ENCODE measurements around the gene DEF6. TPM values are rescaled to one million over a fixed set of nuclear protein-coding genes. Genes with fewer than 3 reads are reported as not detected.
A peak's percentile ranks its signal among the peaks of the same experiment; 100 is the strongest.

The DEF6 gene
- total and polyA plus RNA-seq, 2 of the 13 experiments (the other 11 are each of a cell fraction or from before 2014, with no cell fraction given) = 5.2 to 10.0 TPM

DNA sequence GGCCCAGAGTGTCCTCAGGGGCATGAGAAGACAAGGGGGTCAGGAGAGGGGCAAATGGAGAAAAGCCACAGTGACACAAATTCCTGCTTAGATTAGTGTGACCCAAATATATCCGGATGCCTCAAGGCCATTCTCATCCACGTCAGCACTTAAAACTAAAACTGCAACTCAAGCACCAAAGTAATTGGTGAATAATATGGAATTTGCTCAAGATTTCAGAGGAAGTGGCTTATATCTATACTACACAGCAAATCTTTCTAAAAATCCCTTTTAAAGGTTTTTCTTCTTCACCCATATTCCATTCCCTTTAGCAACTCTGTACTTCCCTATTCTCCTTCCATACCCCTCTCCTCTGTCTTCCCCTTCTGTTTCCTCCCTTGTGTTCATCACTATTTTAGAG lies 15.2 kb downstream of the DEF6 start (continued):
- TF ChIP-seq, protein P1, sequence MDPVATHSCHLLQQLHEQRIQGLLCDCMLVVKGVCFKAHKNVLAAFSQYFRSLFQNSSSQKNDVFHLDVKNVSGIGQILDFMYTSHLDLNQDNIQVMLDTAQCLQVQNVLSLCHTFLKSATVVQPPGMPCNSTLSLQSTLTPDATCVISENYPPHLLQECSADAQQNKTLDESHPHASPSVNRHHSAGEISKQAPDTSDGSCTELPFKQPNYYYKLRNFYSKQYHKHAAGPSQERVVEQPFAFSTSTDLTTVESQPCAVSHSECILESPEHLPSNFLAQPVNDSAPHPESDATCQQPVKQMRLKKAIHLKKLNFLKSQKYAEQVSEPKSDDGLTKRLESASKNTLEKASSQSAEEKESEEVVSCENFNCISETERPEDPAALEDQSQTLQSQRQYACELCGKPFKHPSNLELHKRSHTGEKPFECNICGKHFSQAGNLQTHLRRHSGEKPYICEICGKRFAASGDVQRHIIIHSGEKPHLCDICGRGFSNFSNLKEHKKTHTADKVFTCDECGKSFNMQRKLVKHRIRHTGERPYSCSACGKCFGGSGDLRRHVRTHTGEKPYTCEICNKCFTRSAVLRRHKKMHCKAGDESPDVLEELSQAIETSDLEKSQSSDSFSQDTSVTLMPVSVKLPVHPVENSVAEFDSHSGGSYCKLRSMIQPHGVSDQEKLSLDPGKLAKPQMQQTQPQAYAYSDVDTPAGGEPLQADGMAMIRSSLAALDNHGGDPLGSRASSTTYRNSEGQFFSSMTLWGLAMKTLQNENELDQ (CRISPR knock-in tag; IDR thresholded peaks at IDR 0.05; ENCODE audit: borderline replicate concordance) = no peak

DNA sequence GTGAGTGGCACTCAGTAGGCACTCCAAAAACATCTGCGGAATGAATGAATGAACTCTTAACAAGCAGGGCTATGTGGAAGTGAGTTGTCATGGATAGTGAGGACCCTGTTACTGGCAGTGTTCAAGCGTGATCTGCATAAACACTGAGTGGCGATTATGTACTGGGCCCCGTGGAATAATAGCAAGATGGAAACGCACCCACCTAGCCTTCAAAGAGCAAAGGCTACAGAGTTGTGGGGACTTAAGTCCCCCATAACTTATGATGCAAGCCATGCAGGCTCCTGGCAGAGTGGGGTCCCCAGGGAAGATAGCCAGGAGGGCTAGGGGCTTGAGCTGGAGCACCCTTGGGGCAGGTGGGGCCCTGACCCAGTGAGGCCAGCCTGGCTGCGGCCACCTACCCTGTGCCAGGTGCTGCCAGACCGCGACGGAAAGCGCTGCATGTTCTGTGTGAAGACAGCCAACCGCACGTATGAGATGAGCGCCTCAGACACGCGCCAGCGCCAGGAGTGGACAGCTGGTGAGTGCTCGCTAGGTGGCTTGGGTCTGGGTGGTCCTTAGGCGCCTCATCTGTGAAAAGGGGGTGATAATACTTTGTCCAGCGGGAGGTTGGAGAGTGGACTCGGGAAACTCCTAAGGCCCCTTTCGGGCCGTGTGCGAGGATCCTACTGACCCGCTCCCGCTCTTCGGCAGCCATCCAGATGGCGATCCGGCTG lies 20.0 kb downstream of the DEF6 start:
- POLR2A ChIA-PET = interaction anchor here (0.8 to 2.0 kb wide), 15 partner anchors 9 to 180 kb away, joined by 3 to 12 read pairs (median 5); partner anchors contain the start of genes RPL10A and ZNF76
- H4K20me1 ChIP-seq (ENCODE audit: insufficient read depth, low read length) = no peaks in the 10 kb centered on the region
- FAIRE-seq = no peak
- 34% methylated on average over 19 of the region's 28 CpGs for WGBS (ENCODE audit: low lambda C conversion rate)
- H3K9me3 ChIP-seq (ENCODE audit: low read length) = no peaks in the 10 kb centered on the region
- peak overlapping the region; percentile 58 to 81 (median 61); a peak in 5 of 6 replicates for H3K4me3 ChIP-seq (replicated peaks in 1 of 3; ENCODE audit: insufficient read depth in 1 of 3, low read depth in 2 of 3, low read length in 3 of 3)
- CTCF ChIA-PET (ENCODE audit: low intra/inter-chr PET ratio, low total read pairs) = no interaction called here
- intact Hi-C loops (cut with micrococcal nuclease; ENCODE audit: unreplicated experiment) = loop anchor here (1.0 kb wide), 1 partner anchor 20 kb away; the partner anchor contains the start of gene DEF6
- no peaks in the 10 kb centered on the region for H3K27me3 ChIP-seq (ENCODE audit: control insufficient read depth in 1 of 2, insufficient read depth in 2 of 2, low read length in 2 of 2)
- ATAC-seq = peak; percentile 72
- DNase-seq (ENCODE audit: low spot score) = no peak
- peak overlapping the region; percentile 49 for H3K9ac ChIP-seq (ENCODE audit: insufficient read depth, low read depth, low read length)
- H3K4me1 ChIP-seq (ENCODE audit: insufficient read depth, low read length) = peaks cover 20% of the 10 kb centered on the region
- H3K4me2 ChIP-seq (ENCODE audit: low read depth, low read length) = peak overlapping the region; percentile 98
- in situ Hi-C loops (cut with HindIII; ENCODE audit: extremely low pct_ligation_motif_present, low pct_unique_long_range_greater_than_20kb) = loop anchor here (10.0 kb wide), 1 partner anchor 417 kb away; the partner anchor contains the start of gene ARMC12
- H3K79me2 ChIP-seq (ENCODE audit: insufficient read depth, low read length) = no peaks in the 10 kb centered on the region
- H3K36me3 ChIP-seq (replicated peaks in 1 of 2; ENCODE audit: control insufficient read depth in 1 of 2, insufficient read depth in 2 of 2, low read length in 2 of 2) = no peaks in the 10 kb centered on the region; a peak in 1 of 5 replicates
- H3K27ac ChIP-seq (ENCODE audit: extremely low read length, insufficient read depth, low read length) = peak overlapping the region; percentile 56
- peak overlapping the region; percentile 56 for H2AFZ ChIP-seq (ENCODE audit: low read length)
- no TSS peak for BruUV-seq (replicated peaks)
- no peak for TF ChIP-seq ZNF746 (CRISPR knock-in tag; IDR thresholded peaks at IDR 0.05)
- peak; percentile 89; the same call in 1 of the 2 replicates for TF ChIP-seq REXO4 (CRISPR knock-in tag; IDR thresholded peaks at IDR 0.05; ENCODE audit: borderline replicate concordance)
- no peak for TF ChIP-seq ZNF720 (CRISPR knock-in tag; IDR thresholded peaks at IDR 0.05)
- peak; percentile 52; the same call in 1 of the 2 replicates for TF ChIP-seq ZNF251 (CRISPR knock-in tag; IDR thresholded peaks at IDR 0.05)
- TF ChIP-seq, protein P2, sequence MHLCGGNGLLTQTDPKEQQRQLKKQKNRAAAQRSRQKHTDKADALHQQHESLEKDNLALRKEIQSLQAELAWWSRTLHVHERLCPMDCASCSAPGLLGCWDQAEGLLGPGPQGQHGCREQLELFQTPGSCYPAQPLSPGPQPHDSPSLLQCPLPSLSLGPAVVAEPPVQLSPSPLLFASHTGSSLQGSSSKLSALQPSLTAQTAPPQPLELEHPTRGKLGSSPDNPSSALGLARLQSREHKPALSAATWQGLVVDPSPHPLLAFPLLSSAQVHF (CRISPR knock-in tag; IDR thresholded peaks at IDR 0.05) = 0 out of 2 replicates have a peak, but pooled peaks have one; percentile 17
- peak; percentile 90 for TF ChIP-seq ZNF253 (CRISPR knock-in tag; IDR thresholded peaks at IDR 0.05; ENCODE audit: borderline replicate concordance)
- TF ChIP-seq ZNF607 (CRISPR knock-in tag; IDR thresholded peaks at IDR 0.05; ENCODE audit: borderline replicate concordance) = no peak; the same call in 1 of the 2 replicates
- TF ChIP-seq CREM (IDR thresholded peaks at IDR 0.05) = no peak
- TF ChIP-seq CREM (CRISPR knock-in tag; IDR thresholded peaks at IDR 0.05) = no peak
- peak; percentile 46; the same call in 1 of the 2 replicates for TF ChIP-seq CENPT (CRISPR knock-in tag; IDR thresholded peaks at IDR 0.05; ENCODE audit: low read depth)
- TF ChIP-seq HMG20B (CRISPR knock-in tag; conservative IDR thresholded peaks at IDR 0.05) = no peak
- TF ChIP-seq, protein P3, sequence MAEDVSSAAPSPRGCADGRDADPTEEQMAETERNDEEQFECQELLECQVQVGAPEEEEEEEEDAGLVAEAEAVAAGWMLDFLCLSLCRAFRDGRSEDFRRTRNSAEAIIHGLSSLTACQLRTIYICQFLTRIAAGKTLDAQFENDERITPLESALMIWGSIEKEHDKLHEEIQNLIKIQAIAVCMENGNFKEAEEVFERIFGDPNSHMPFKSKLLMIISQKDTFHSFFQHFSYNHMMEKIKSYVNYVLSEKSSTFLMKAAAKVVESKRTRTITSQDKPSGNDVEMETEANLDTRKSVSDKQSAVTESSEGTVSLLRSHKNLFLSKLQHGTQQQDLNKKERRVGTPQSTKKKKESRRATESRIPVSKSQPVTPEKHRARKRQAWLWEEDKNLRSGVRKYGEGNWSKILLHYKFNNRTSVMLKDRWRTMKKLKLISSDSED (CRISPR knock-in tag; IDR thresholded peaks at IDR 0.05) = peak; percentile 92; the same call in 1 of the 2 replicates
- TF ChIP-seq, protein P4, sequence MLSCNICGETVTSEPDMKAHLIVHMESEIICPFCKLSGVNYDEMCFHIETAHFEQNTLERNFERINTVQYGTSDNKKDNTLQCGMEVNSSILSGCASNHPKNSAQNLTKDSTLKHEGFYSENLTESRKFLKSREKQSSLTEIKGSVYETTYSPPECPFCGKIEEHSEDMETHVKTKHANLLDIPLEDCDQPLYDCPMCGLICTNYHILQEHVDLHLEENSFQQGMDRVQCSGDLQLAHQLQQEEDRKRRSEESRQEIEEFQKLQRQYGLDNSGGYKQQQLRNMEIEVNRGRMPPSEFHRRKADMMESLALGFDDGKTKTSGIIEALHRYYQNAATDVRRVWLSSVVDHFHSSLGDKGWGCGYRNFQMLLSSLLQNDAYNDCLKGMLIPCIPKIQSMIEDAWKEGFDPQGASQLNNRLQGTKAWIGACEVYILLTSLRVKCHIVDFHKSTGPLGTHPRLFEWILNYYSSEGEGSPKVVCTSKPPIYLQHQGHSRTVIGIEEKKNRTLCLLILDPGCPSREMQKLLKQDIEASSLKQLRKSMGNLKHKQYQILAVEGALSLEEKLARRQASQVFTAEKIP (CRISPR knock-in tag; IDR thresholded peaks at IDR 0.05; ENCODE audit: borderline replicate concordance) = no peak
- TF ChIP-seq ZSCAN22 (CRISPR knock-in tag; IDR thresholded peaks at IDR 0.05) = no peak
- TF ChIP-seq ZNF709 (CRISPR knock-in tag; IDR thresholded peaks at IDR 0.05) = no peak

Measured in HepG2 (cell line).